CD4-positive, alpha-beta memory T cell (primary cell): ENCODE data around the gene RBMS3. TPM values are rescaled to one million over a fixed set of nuclear protein-coding genes. Genes with fewer than 3 reads are reported as not detected.

Experiments
- CTCF ChIA-PET: fragments of 350-600 bp; sonication (Branson Sonifier 250); formaldehyde crosslinking; loops from one replicate; lab custom pipeline; 2021; ENCODE audit warnings: inconsistent platforms; ENCODE audit not compliant: partially characterized antibody; lab: Charles Lee
- POLR2A ChIA-PET: fragments of 350-600 bp; sonication (Branson Sonifier 250); formaldehyde crosslinking; loops from one replicate; lab custom pipeline; 2021; ENCODE audit not compliant: partially characterized antibody; lab: Charles Lee
- DNase-seq, 5 donors: peaks; one replicate each; pipeline versions ENCODE4 v3.0.0 to v3.0.0-alpha.2; 2020 to 2022; ENCODE audit warnings: mixed read lengths in 1 of 5
- H3K27ac ChIP-seq: one replicate; pipeline ENCODE4 v1.7.0; 2013; ENCODE audit warnings: low read depth, low read length
- H3K27me3 ChIP-seq: 2 replicates; pipeline ENCODE4 v1.7.0; 2013; ENCODE audit warnings: mild to moderate bottlenecking, low read length, moderate library complexity; ENCODE audit not compliant: insufficient read depth
- H3K36me3 ChIP-seq: 2 replicates; pipeline ENCODE4 v1.7.0; 2013; ENCODE audit warnings: mild to moderate bottlenecking, low read length, moderate library complexity; ENCODE audit not compliant: insufficient read depth
- H3K4me1 ChIP-seq: 2 replicates; pipeline ENCODE4 v1.7.0; 2013; ENCODE audit warnings: mild to moderate bottlenecking, low read length, moderate library complexity; ENCODE audit not compliant: insufficient read depth
- H3K4me3 ChIP-seq, 2 donors: one replicate each; pipeline ENCODE4 v1.7.0; 2013; ENCODE audit warnings: low read length in 2 of 2, mild to moderate bottlenecking in 1 of 2
- H3K9me3 ChIP-seq, 2 donors: one replicate each; pipeline ENCODE4 v1.7.0; 2013; ENCODE audit warnings: low read length in 2 of 2, control low read depth in 1 of 2; ENCODE audit not compliant: control insufficient read depth in 1 of 2
- H3K27ac Mint-ChIP-seq, 7 donors: one replicate each; pipeline ENCODE4 v1.8.0; 2020 to 2021; ENCODE audit warnings: mixed read lengths in 7 of 7, mild to moderate bottlenecking in 6 of 7, inconsistent platforms in 3 of 7, moderate library complexity in 3 of 7
- H3K27me3 Mint-ChIP-seq, 2 donors: one replicate each; pipeline ENCODE4 v1.8.0; 2020 to 2021; ENCODE audit warnings: mixed read lengths in 2 of 2
- H3K36me3 Mint-ChIP-seq, 2 donors: one replicate each; pipeline ENCODE4 v1.8.0; 2020 to 2021; ENCODE audit warnings: mixed read lengths in 2 of 2, inconsistent platforms in 1 of 2, mild to moderate bottlenecking in 1 of 2
- H3K4me1 Mint-ChIP-seq, 4 donors: one replicate each; pipeline ENCODE4 v1.8.0; 2020 to 2021; ENCODE audit warnings: mixed read lengths in 4 of 4, mild to moderate bottlenecking in 1 of 4
- H3K4me3 Mint-ChIP-seq, 8 donors: one replicate each; pipeline ENCODE4 v1.8.0; 2020 to 2021; ENCODE audit warnings: mixed read lengths in 8 of 8, mild to moderate bottlenecking in 7 of 8, moderate library complexity in 6 of 8, inconsistent platforms in 3 of 8
- H3K9me3 Mint-ChIP-seq, 8 donors: one replicate each; pipeline ENCODE4 v1.8.0; 2020 to 2021; ENCODE audit warnings: mixed read lengths in 8 of 8, mild to moderate bottlenecking in 5 of 8, inconsistent platforms in 3 of 8, moderate library complexity in 1 of 8
- intact Hi-C: fragments of 100-400 bp; cut with micrococcal nuclease; formaldehyde crosslinking; loops from one replicate; pipeline ENCODE4 v1.15.1; 2023
- polyA plus RNA-seq, 2 donors: library from polyadenylated mRNA; unstranded; fragments of 300-500 nt; fragmentation: Illumina TruSeq; gene quantifications; one replicate each; pipeline ENCODE4 v1.2.3, GENCODE V29; 2021
- total RNA-seq, 2 experiments: library from RNA; stranded (reverse); gene quantifications; one replicate each; pipeline ENCODE4 v1.2.3, GENCODE V29; 2021

Gene RBMS3
- total and polyA plus RNA-seq, 4 experiments from 2014 or later = 0.70 to 1.6 (median 1.0) TPM; not detected in 1

DNA sequence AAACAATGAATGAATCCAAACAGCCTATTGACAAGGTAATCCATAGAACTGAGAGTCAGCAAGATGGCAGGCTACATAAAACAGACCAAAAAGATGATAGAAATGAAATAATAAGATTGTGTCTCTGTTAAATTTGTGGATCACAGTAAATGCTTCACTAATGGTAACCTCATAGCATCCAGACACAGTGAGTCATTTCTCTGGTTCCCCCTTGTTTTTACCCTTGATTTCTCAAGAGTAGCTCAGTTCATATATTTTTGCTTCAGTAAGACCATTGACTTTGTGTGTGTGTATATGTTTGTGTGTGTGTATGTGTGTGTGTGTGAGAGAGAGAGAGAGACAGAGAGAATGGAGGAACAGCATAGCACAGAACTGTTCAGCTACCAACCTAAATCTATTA lies 546.9 kb downstream of the RBMS3 start:
- H3K36me3 ChIP-seq = no peaks in the 10 kb centered on the region
- H3K27me3 Mint-ChIP-seq = no peaks in the 10 kb centered on the region
- H3K9me3 ChIP-seq = no peaks in the 10 kb centered on the region
- intact Hi-C loops = no loop called here
- H3K27ac ChIP-seq = no peak overlapping the region
- CTCF ChIA-PET = no interaction called here
- H3K27ac Mint-ChIP-seq = no peak overlapping the region
- no peaks in the 10 kb centered on the region for H3K4me1 Mint-ChIP-seq
- no peak overlapping the region for H3K4me3 Mint-ChIP-seq
- no peak overlapping the region for H3K4me3 ChIP-seq
- H3K36me3 Mint-ChIP-seq = no peaks in the 10 kb centered on the region
- POLR2A ChIA-PET = no interaction called here
- no peaks in the 10 kb centered on the region for H3K27me3 ChIP-seq
- no peak for DNase-seq
- H3K4me1 ChIP-seq = no peaks in the 10 kb centered on the region
- H3K9me3 Mint-ChIP-seq = peaks cover 0 to 2% (median 0%) of the 10 kb centered on the region in 8 donors

GRCh38 chr3:29829340-29829739 lies 548.5 kb downstream of the RBMS3 start:
- no peak for DNase-seq
- intact Hi-C loops = no loop called here
- Histone ChIP-seq H3K9me3 (no peaks in the 10 kb centered on the region), H3K4me3 (no peak overlapping the region), H3K27ac (no peak overlapping the region), H3K4me1 (no peaks in the 10 kb centered on the region), H3K27me3 (no peaks in the 10 kb centered on the region), H3K36me3 (no peaks in the 10 kb centered on the region)
- ChIA-PET CTCF (no interaction called here), POLR2A (no interaction called here)
- H3K4me3 Mint-ChIP-seq = no peak overlapping the region
- no peaks in the 10 kb centered on the region for H3K27me3 Mint-ChIP-seq
- H3K9me3 Mint-ChIP-seq = peaks cover 0 to 8% (median 2%) of the 10 kb centered on the region in 8 donors
- H3K36me3 Mint-ChIP-seq = no peaks in the 10 kb centered on the region
- no peaks in the 10 kb centered on the region for H3K4me1 Mint-ChIP-seq
- no peak overlapping the region for H3K27ac Mint-ChIP-seq

GRCh38 chr3:29850641-29851040 lies 569.8 kb downstream of the RBMS3 start:
- ChIA-PET CTCF (no interaction called here), POLR2A (no interaction called here)
- H3K4me3 Mint-ChIP-seq = no peak overlapping the region
- H3K9me3 ChIP-seq = no peaks in the 10 kb centered on the region
- DNase-seq = no peak
- H3K9me3 Mint-ChIP-seq = peaks cover 1 to 7% (median 5%) of the 10 kb centered on the region in 8 donors
- H3K27ac ChIP-seq = no peak overlapping the region
- H3K27me3 ChIP-seq = no peaks in the 10 kb centered on the region
- no peaks in the 10 kb centered on the region for H3K4me1 Mint-ChIP-seq
- H3K4me3 ChIP-seq = no peak overlapping the region
- no peaks in the 10 kb centered on the region for H3K36me3 Mint-ChIP-seq
- no peak overlapping the region for H3K27ac Mint-ChIP-seq
- H3K36me3 ChIP-seq = no peaks in the 10 kb centered on the region
- intact Hi-C loops = no loop called here
- peaks cover 0 to under 1% of the 10 kb centered on the region in 2 donors for H3K27me3 Mint-ChIP-seq
- no peaks in the 10 kb centered on the region for H3K4me1 ChIP-seq

- H3K36me3 ChIP-seq = no peaks in the 10 kb centered on the region
- no peak overlapping the region for H3K4me3 Mint-ChIP-seq
- peaks cover 0 to 1% of the 10 kb centered on the region in 2 donors for H3K27me3 Mint-ChIP-seq
- CTCF ChIA-PET = no interaction called here
- no peaks in the 10 kb centered on the region for H3K36me3 Mint-ChIP-seq
- H3K27ac ChIP-seq = no peak overlapping the region
- H3K27ac Mint-ChIP-seq = no peak overlapping the region
- no peaks in the 10 kb centered on the region for H3K9me3 ChIP-seq
- no peaks in the 10 kb centered on the region for H3K4me1 ChIP-seq
- no peaks in the 10 kb centered on the region for H3K27me3 ChIP-seq
- peaks cover 1 to 7% (median 5%) of the 10 kb centered on the region in 8 donors for H3K9me3 Mint-ChIP-seq
- no peak overlapping the region for H3K4me3 ChIP-seq
- no peaks in the 10 kb centered on the region for H3K4me1 Mint-ChIP-seq
- POLR2A ChIA-PET = no interaction called here
- no peak for DNase-seq
- intact Hi-C loops = no loop called here
Measured at GRCh38 chr3:29852767-29853166, 571.9 kb downstream of the RBMS3 start.

DNA sequence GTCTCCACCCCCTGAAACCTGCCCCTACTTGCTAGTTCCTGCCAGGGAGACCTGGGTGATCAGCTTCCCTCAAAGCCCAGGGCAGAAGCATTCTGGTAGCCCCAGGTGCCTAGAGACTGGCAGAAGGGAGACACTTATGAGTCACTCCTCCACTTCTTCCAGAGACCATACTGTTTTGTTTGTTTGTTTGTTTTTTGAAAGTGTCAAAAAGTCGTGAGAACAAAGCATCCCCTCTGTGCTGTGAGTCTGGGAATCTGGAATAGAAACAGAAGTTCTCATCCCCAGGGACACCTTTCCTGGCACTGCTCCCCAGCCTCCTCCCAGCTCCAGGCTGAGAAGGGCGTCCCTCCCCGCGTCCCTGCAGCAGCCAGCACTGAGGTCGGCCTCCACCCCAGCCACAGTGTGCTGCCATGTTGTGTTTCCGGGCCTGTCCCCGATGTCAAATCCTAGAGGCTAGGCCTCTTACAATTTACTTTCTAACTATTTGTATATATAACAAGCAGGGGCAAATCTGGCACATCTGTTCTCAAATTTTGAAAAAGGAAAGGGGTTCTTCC lies 573.0 kb downstream of the RBMS3 start:
- no peaks in the 10 kb centered on the region for H3K36me3 ChIP-seq
- H3K4me3 ChIP-seq = no peak overlapping the region
- no peak for DNase-seq
- H3K36me3 Mint-ChIP-seq = no peaks in the 10 kb centered on the region
- H3K4me1 ChIP-seq = no peaks in the 10 kb centered on the region
- no peaks in the 10 kb centered on the region for H3K9me3 ChIP-seq
- no peaks in the 10 kb centered on the region for H3K4me1 Mint-ChIP-seq
- intact Hi-C loops = no loop called here
- POLR2A ChIA-PET = no interaction called here
- CTCF ChIA-PET = no interaction called here
- no peak overlapping the region for H3K27ac ChIP-seq
- no peaks in the 10 kb centered on the region for H3K27me3 ChIP-seq
- H3K27me3 Mint-ChIP-seq = peaks cover 0 to 1% of the 10 kb centered on the region in 2 donors
- no peak overlapping the region for H3K4me3 Mint-ChIP-seq
- no peak overlapping the region for H3K27ac Mint-ChIP-seq
- H3K9me3 Mint-ChIP-seq = peaks cover 1 to 7% (median 5%) of the 10 kb centered on the region in 8 donors

GRCh38 chr3:29854821-29855220 lies 574.0 kb downstream of the RBMS3 start:
- DNase-seq = no peak
- Mint-ChIP-seq H3K27ac (no peak overlapping the region), H3K9me3 (peaks cover 1 to 7% (median 5%) of the 10 kb centered on the region in 8 donors), H3K36me3 (no peaks in the 10 kb centered on the region), H3K4me1 (no peaks in the 10 kb centered on the region), H3K4me3 (no peak overlapping the region), H3K27me3 (peaks cover 0 to 1% of the 10 kb centered on the region in 2 donors)
- no peak overlapping the region for H3K27ac ChIP-seq
- no peak overlapping the region for H3K4me3 ChIP-seq
- no peaks in the 10 kb centered on the region for H3K9me3 ChIP-seq
- intact Hi-C loops = no loop called here
- no peaks in the 10 kb centered on the region for H3K4me1 ChIP-seq
- ChIA-PET POLR2A (no interaction called here), CTCF (no interaction called here)
- no peaks in the 10 kb centered on the region for H3K27me3 ChIP-seq
- H3K36me3 ChIP-seq = no peaks in the 10 kb centered on the region

- H3K36me3 ChIP-seq = no peaks in the 10 kb centered on the region
- no peak overlapping the region for H3K4me3 Mint-ChIP-seq
Measured at GRCh38 chr3:29859726-29860270, 578.9 kb downstream of the RBMS3 start.

More at GRCh38 chr3:29859726-29860270, 578.9 kb downstream of the RBMS3 start:
- Mint-ChIP-seq H3K27ac (no peak overlapping the region), H3K27me3 (peaks cover 0 to 2% of the 10 kb centered on the region in 2 donors), H3K36me3 (no peaks in the 10 kb centered on the region), H3K9me3 (peaks cover 0 to 4% (median 0%) of the 10 kb centered on the region in 8 donors), H3K4me1 (no peaks in the 10 kb centered on the region)
- ChIA-PET CTCF (no interaction called here), POLR2A (no interaction called here)
- no peak overlapping the region for H3K27ac ChIP-seq
- no peaks in the 10 kb centered on the region for H3K9me3 ChIP-seq
- no peak overlapping the region for H3K4me3 ChIP-seq
- intact Hi-C loops = no loop called here
- DNase-seq = no peak
- no peaks in the 10 kb centered on the region for H3K4me1 ChIP-seq
- no peaks in the 10 kb centered on the region for H3K27me3 ChIP-seq
